H1 (cell line): Measurements from ENCODE around the gene TRPV6. TPM values are rescaled to one million over a fixed set of nuclear protein-coding genes. Genes with fewer than 3 reads are reported as not detected.

Experiments
- CTCF ChIA-PET: fragments of 300-600 bp; sonication (Branson Sonifier 250); formaldehyde crosslinking; loops from one replicate; lab custom pipeline; 2021; ENCODE audit not compliant: partially characterized antibody; lab: Charles Lee
- POLR2A ChIA-PET: fragments of 300-600 bp; sonication (Branson Sonifier 250); formaldehyde crosslinking; loops from one replicate; lab custom pipeline; 2021; ENCODE audit warnings: inconsistent platforms; ENCODE audit not compliant: partially characterized antibody; lab: Charles Lee
- DNase-seq, 2 experiments: peaks; one replicate each; pipeline versions ENCODE4 v3.0.0 to v3.0.0-alpha.2; 2010 to 2022; ENCODE audit warnings: low spot score in 2 of 2, low read depth in 1 of 2, mixed read lengths in 1 of 2
- FAIRE-seq: peaks from 2 replicates; lab custom pipeline; 2011; peaks lifted over from hg19 to GRCh38; lab: Jason Lieb, UNC
- H2AFZ ChIP-seq: 2 replicates; pipeline ENCODE4 v1.8.1; 2012; ENCODE audit warnings: low read length, inconsistent platforms
- H2AK5ac ChIP-seq: 2 replicates; pipeline ENCODE4 v1.6.1; 2013; ENCODE audit warnings: low read depth, low read length
- H2BK120ac ChIP-seq: replicated peaks from 2 replicates; pipeline ENCODE3; 2013; ENCODE audit warnings: low read depth, low read length, inconsistent platforms
- H2BK12ac ChIP-seq: 2 replicates; pipeline ENCODE4 v1.6.1; 2013; ENCODE audit warnings: low read depth, low read length
- H2BK15ac ChIP-seq: 2 replicates; pipeline ENCODE4 v1.6.1; 2013; ENCODE audit warnings: low read length
- H2BK20ac ChIP-seq: 2 replicates; pipeline ENCODE4 v1.6.1; 2013; ENCODE audit warnings: low read length
- H2BK5ac ChIP-seq: 2 replicates; pipeline ENCODE4 v1.6.1; 2013; ENCODE audit warnings: low read depth, low read length
- H3K14ac ChIP-seq: 2 replicates; pipeline ENCODE4 v1.6.1; 2013; ENCODE audit warnings: inconsistent platforms; ENCODE audit not compliant: insufficient read length
- H3K18ac ChIP-seq: 2 replicates; pipeline ENCODE4 v1.6.1; 2013; ENCODE audit warnings: low read length; ENCODE audit errors: extremely low read depth
- H3K23ac ChIP-seq: 2 replicates; pipeline ENCODE4 v1.6.1; 2013; ENCODE audit warnings: inconsistent platforms; ENCODE audit not compliant: insufficient read length
- H3K23me2 ChIP-seq: 2 replicates; pipeline ENCODE4 v1.6.1; 2013; ENCODE audit warnings: low read depth, low read length
- H3K27ac ChIP-seq: 2 replicates; pipeline ENCODE4 v1.6.1; 2011; ENCODE audit warnings: low read depth, low read length, inconsistent platforms
- H3K27me3 ChIP-seq, 4 experiments: replicated peaks in 1 of 4; 1 replicate in 1 of 4; 2 replicates in 3 of 4; pipeline versions ENCODE4 v1.6.1 to v1.8.1; 2011 to 2013; ENCODE audit warnings: low read length in 3 of 4, mild to moderate bottlenecking in 3 of 4, inconsistent platforms in 2 of 4, mixed read lengths in 2 of 4, moderate library complexity in 1 of 4; ENCODE audit not compliant: control insufficient read depth in 3 of 4, insufficient read depth in 3 of 4; ENCODE audit errors: extremely low read depth in 1 of 4
- H3K36me3 ChIP-seq, 4 experiments: 2 replicates each; pipeline versions ENCODE4 v1.6.1 to v1.8.1; 2011 to 2013; ENCODE audit warnings: mild to moderate bottlenecking in 4 of 4, low read length in 3 of 4, moderate library complexity in 2 of 4, control low read depth in 1 of 4, inconsistent platforms in 1 of 4; ENCODE audit not compliant: insufficient read depth in 4 of 4, control insufficient read depth in 2 of 4
- H3K4ac ChIP-seq: replicated peaks from 2 replicates; pipeline ENCODE3; 2013; ENCODE audit warnings: low read length, low read depth, mixed read lengths, inconsistent platforms; ENCODE audit not compliant: insufficient read length
- H3K4me1 ChIP-seq, 4 experiments: replicated peaks in 1 of 4; 1 replicate in 1 of 4; 2 replicates in 3 of 4; pipeline versions ENCODE4 v1.6.1 to v1.8.1; 2011 to 2013; ENCODE audit warnings: low read length in 3 of 4, inconsistent platforms in 2 of 4, mixed read lengths in 1 of 4; ENCODE audit not compliant: insufficient read depth in 4 of 4, control insufficient read depth in 3 of 4
- H3K4me2 ChIP-seq, 2 experiments: 2 replicates each; pipeline versions ENCODE4 v1.6.1 to v1.8.1; 2011 to 2013; ENCODE audit warnings: low read depth in 2 of 2, low read length in 2 of 2, control low read depth in 1 of 2, inconsistent platforms in 1 of 2, mild to moderate bottlenecking in 1 of 2; ENCODE audit not compliant: insufficient read depth in 1 of 2
- H3K4me3 ChIP-seq, 4 experiments: fragments of 200-600, 300-600 bp in 1 of 4; sonication (generic), shearing (Covaris generic), sonication (Bioruptor Twin) in 1 of 4; 2 replicates each; pipeline versions ENCODE4 v1.5.1 to v1.8.1; 2011 to 2016; ENCODE audit warnings: low read length in 4 of 4, low read depth in 3 of 4, control low read depth in 2 of 4, inconsistent platforms in 2 of 4, mild to moderate bottlenecking in 2 of 4, mixed read lengths in 1 of 4, moderate library complexity in 1 of 4; ENCODE audit not compliant: insufficient read depth in 2 of 4; ENCODE audit errors: extremely low read depth in 1 of 4
- H3K56ac ChIP-seq: replicated peaks from 2 replicates; pipeline ENCODE3; 2013; ENCODE audit warnings: low read depth, mild to moderate bottlenecking, mixed read lengths, low read length, inconsistent platforms; ENCODE audit not compliant: insufficient read length
- H3K79me1 ChIP-seq: 2 replicates; pipeline ENCODE4 v1.6.1; 2013; ENCODE audit warnings: low read depth, low read length, control low read depth
- H3K79me2 ChIP-seq, 2 experiments: 2 replicates each; pipeline versions ENCODE4 v1.6.1 to v1.8.1; 2012 to 2013; ENCODE audit warnings: low read length in 2 of 2, mild to moderate bottlenecking in 2 of 2, inconsistent platforms in 1 of 2; ENCODE audit not compliant: insufficient read depth in 2 of 2, control insufficient read depth in 1 of 2
- H3K9ac ChIP-seq, 4 experiments: replicated peaks in 1 of 4; 1 replicate in 1 of 4; 2 replicates in 3 of 4; pipeline versions ENCODE4 v1.6.1 to v1.8.1; 2011 to 2013; ENCODE audit warnings: low read depth in 3 of 4, low read length in 3 of 4, control low read depth in 2 of 4, mild to moderate bottlenecking in 2 of 4, moderate library complexity in 2 of 4, inconsistent platforms in 1 of 4; ENCODE audit errors: extremely low read depth in 1 of 4
- H3K9me3 ChIP-seq, 2 experiments: 2 replicates each; pipeline versions ENCODE4 v1.6.1 to v1.8.1; 2012 to 2013; ENCODE audit warnings: mild to moderate bottlenecking in 2 of 2, moderate library complexity in 2 of 2, control low read depth in 1 of 2, inconsistent platforms in 1 of 2, low read depth in 1 of 2, low read length in 1 of 2, mixed read lengths in 1 of 2; ENCODE audit not compliant: insufficient read depth in 2 of 2
- H4K20me1 ChIP-seq, 2 experiments: replicated peaks in 1 of 2; 2 replicates each; pipeline versions ENCODE3 to v1.8.1; 2011 to 2013; ENCODE audit warnings: inconsistent platforms in 2 of 2, low read length in 2 of 2, mild to moderate bottlenecking in 1 of 2; ENCODE audit not compliant: insufficient read depth in 2 of 2, control insufficient read depth in 1 of 2
- H4K5ac ChIP-seq: 2 replicates; pipeline ENCODE4 v1.6.1; 2013; ENCODE audit warnings: low read length, low read depth, mixed read lengths, inconsistent platforms; ENCODE audit not compliant: insufficient read length
- H4K8ac ChIP-seq: 2 replicates; pipeline ENCODE4 v1.8.0; 2013; ENCODE audit warnings: mild to moderate bottlenecking, moderate library complexity, low read length, inconsistent platforms; ENCODE audit not compliant: insufficient read depth; ENCODE audit errors: extremely low read depth
- H4K91ac ChIP-seq: replicated peaks from 2 replicates; pipeline ENCODE3; 2013; ENCODE audit warnings: low read length, mixed read lengths, inconsistent platforms; ENCODE audit not compliant: insufficient read length
- CBX5 ChIP-seq: fragments of 300-800, 300-1000 bp; sonication (generic); IDR thresholded peaks from 2 replicates; pipeline ENCODE4 v1.7.1; 2016; ENCODE audit warnings: antibody characterized with exemption, low read length, low read depth
- CHD2 ChIP-seq: IDR thresholded peaks from 2 replicates; pipeline ENCODE4 v1.6.1; 2012; ENCODE audit warnings: low read length, improper control_type of control experiment
- EGR1 ChIP-seq: IDR thresholded peaks from 2 replicates; pipeline ENCODE4 v1.6.1; 2011; ENCODE audit warnings: low read depth, low read length, borderline replicate concordance
- EZH2 ChIP-seq: fragments of 200-600 bp; sonication (generic); IDR thresholded peaks from 2 replicates; pipeline ENCODE4 v1.7.1; 2012; ENCODE audit warnings: low read depth, mild to moderate bottlenecking, moderate library complexity, low read length, inconsistent platforms; ENCODE audit not compliant: severe bottlenecking
- KDM1A ChIP-seq: fragments of 200-600, 300-600 bp; sonication (generic); IDR thresholded peaks from 2 replicates; pipeline ENCODE4 v1.7.1; 2016; ENCODE audit warnings: mild to moderate bottlenecking, low read length, borderline replicate concordance
- PHF8 ChIP-seq: fragments of 200-600 bp; sonication (generic); conservative IDR thresholded peaks from 2 replicates; pipeline ENCODE4 v1.7.1; 2012; ENCODE audit warnings: low read depth, mild to moderate bottlenecking, inconsistent platforms, low read length, moderate library complexity
- ZNF274 ChIP-seq: IDR thresholded peaks from 2 replicates; pipeline ENCODE4 v1.7.0; 2012; ENCODE audit warnings: low read length, borderline replicate concordance; ENCODE audit errors: extremely low read depth
- WGBS, 2 experiments: shearing (Covaris generic) in 1 of 2; methylation state at CpG; one replicate each; pipeline versions ENCODE4 v1.1.6 to v1.1.7; 2013 to 2015; ENCODE audit warnings: low lambda C conversion rate in 2 of 2, mixed read lengths in 2 of 2, inconsistent platforms in 1 of 2, low coverage in 1 of 2, missing lambda C conversion rate in 1 of 2; ENCODE audit not compliant: insufficient replicate concordance in 2 of 2, insufficient coverage in 1 of 2, insufficient read length in 1 of 2; ENCODE audit errors: extremely low coverage in 1 of 2, missing lambda C conversion rate in 1 of 2; 5-methylcytosine and 5-hydroxymethylcytosine counted together
- polyA plus RNA-seq, 7 experiments: library from polyadenylated mRNA; depleted of rRNA in 3 of 7; stranded (reverse) in 5 of 7; unstranded in 2 of 7; fragments of >200 nt in 5 of 7; fragments of 200-250 nt in 2 of 7; gene quantifications; 1 replicate in 5 of 7; 2 replicates in 1 of 7; 4 replicates in 1 of 7; pipeline versions ENCODE4 v1.2.1 to v1.2.3, GENCODE V29; 2011 to 2013; ENCODE audit warnings: missing spikeins in 2 of 7, mixed read lengths in 2 of 7
- total RNA-seq: library from RNA; stranded (reverse); fragmentation: NEBNext Ultra II Directional; extraction: Animal tissue kit (Norgen Biotek cat#: 25700); gene quantifications from 2 replicates; pipeline ENCODE4 v1.2.1, GENCODE V29; 2021

Gene TRPV6
- total and polyA plus RNA-seq, 2 of the 8 experiments (the other 6 are each of a cell fraction or from before 2014, with no cell fraction given) = 0.52 to 1.1 TPM

DNA sequence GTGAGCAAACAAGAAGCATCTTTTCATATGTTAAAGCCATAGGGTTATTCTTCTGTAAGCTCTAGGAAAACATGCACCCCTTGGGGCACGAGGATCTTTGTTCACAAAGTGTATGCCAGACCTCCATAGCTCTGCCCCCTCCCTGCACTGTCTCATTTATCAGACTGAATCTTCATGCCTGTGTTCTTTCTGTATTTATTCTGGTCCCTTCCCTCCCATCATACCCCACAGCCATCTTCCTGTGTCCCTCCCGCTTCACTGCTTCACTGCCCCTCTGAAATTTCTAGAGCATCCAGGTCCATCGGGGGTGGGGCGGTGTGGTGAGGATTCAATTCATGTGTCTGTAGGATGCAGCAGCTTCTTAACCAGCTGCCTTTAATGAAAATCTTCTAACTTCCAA, 23.2 kb downstream of the TRPV6 start:
- no peak overlapping the region for H2BK15ac ChIP-seq
- no peaks in the 10 kb centered on the region for H3K79me2 ChIP-seq
- no peak overlapping the region for H3K4ac ChIP-seq
- DNase-seq = peak in 1 of 2 experiments; percentile 42
- no peak overlapping the region for H2AK5ac ChIP-seq
- H3K27me3 ChIP-seq = no peaks in the 10 kb centered on the region
- H3K4me1 ChIP-seq = peaks cover 3 to 10% (median 9%) of the 10 kb centered on the region in 4 experiments; a peak in 6 of 7 replicates
- no peaks in the 10 kb centered on the region for H3K79me1 ChIP-seq
- no peaks in the 10 kb centered on the region for H3K36me3 ChIP-seq
- H4K8ac ChIP-seq = no peak overlapping the region
- no peak overlapping the region for H3K23ac ChIP-seq
- TF ChIP-seq CBX5 = no peak
- no peak for TF ChIP-seq EGR1
- no peak for TF ChIP-seq CHD2
- no peak for TF ChIP-seq PHF8
- no peak for TF ChIP-seq KDM1A
- no peak for TF ChIP-seq EZH2
- no peak for TF ChIP-seq ZNF274
- no peak overlapping the region for H3K4me3 ChIP-seq
- H3K23me2 ChIP-seq = no peaks in the 10 kb centered on the region; the same call in 1 of the 2 replicates
- H3K56ac ChIP-seq = no peak overlapping the region
- H2BK120ac ChIP-seq = no peak overlapping the region
- H4K20me1 ChIP-seq = no peaks in the 10 kb centered on the region
- H2BK5ac ChIP-seq = no peak overlapping the region
- WGBS, 2 experiments = 87% methylated on average over 4 of the region's 4 CpGs; no CpG with 5 or more reads in 1 of the 2 experiments
- H2AFZ ChIP-seq = no peak overlapping the region
- 0 out of 2 replicates have a peak overlapping the region, but pooled peaks have one; percentile 72 for H3K18ac ChIP-seq
- H3K4me2 ChIP-seq = peak overlapping the region; percentile 22 to 34; a peak in 2 of 4 replicates
- H3K14ac ChIP-seq = no peak overlapping the region
- H3K9me3 ChIP-seq = no peaks in the 10 kb centered on the region
- H4K91ac ChIP-seq = no peak overlapping the region
- H2BK12ac ChIP-seq = no peak overlapping the region
- H4K5ac ChIP-seq = no peak overlapping the region
- ChIA-PET POLR2A (no interaction called here), CTCF (interaction anchor here (0.7 to 13.9 kb wide), 8 partner anchors 7 to 379 kb away, joined by 3 to 107 read pairs (median 8); partner anchors contain the start of gene EPHB6)
- H3K9ac ChIP-seq = no peak overlapping the region
- no peak overlapping the region for H3K27ac ChIP-seq
- FAIRE-seq = no peak
- H2BK20ac ChIP-seq = peak overlapping the region; percentile 93
